HG03025 (cell line): ENCODE data around the gene MICAL1.
A peak's percentile ranks its signal among the peaks of the same experiment; 100 is the strongest.

Experiments
- ATAC-seq: cut with Tn5 transposase; IDR thresholded peaks from one replicate; pipeline ENCODE4 v1.9.1; 2021; ENCODE audit warnings: mild to moderate bottlenecking, moderate library complexity; ENCODE audit not compliant: unreplicated experiment, low FRiP score

Gene MICAL1

DNA sequence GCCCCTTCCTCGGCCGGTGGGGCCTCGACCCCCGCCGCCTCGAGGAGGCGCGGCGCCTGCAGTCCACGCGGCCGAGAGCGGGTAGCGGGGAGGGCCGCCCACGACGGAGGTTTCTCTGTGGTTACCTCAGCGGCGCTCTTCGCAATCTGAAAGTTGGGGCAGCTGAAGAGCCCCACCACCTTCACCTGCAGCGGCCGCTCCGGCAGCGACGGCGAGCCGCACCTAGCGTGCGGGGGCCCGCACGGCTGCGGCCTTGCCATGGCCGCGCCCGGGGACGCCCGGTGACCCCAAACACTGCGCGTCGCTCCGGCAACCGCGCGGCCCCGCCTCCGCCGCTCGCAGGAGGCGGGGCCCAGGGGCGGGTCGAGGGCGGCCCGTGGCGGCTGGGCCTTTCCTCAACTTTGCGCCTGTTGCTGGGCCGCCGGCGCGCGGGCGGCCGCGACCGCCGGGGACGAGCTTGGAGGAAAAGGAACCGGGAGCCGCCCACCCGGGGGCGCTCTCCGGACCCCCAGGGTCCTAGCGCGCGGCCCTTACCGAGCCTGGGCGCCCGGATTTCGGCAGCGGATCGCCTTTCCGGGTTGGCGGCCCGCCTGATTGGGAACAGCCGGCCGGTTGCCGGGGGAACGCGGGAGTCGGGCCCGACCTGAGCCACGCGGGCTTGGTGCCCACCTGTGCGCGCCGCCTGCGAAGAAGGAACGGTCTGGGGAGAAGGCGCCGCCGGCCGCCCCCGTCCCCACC lies 15.1 kb downstream of the MICAL1 start, which contains the start of the genes PPIL6 and SMPD2:
Gene PPIL6 (minus strand): TSS at position 298 of the 738 bp plus-strand sequence. CDS start 38 bp downstream, at position 260.
Gene SMPD2 (plus strand): TSS at position 394 of the 738 bp plus-strand sequence. CDS start 398 bp downstream, outside the sequence.
- ATAC-seq = peak; percentile 89

- no peak for ATAC-seq
Measured at GRCh38 chr6:109436041-109436440, 19.5 kb downstream of the MICAL1 start.

DNA sequence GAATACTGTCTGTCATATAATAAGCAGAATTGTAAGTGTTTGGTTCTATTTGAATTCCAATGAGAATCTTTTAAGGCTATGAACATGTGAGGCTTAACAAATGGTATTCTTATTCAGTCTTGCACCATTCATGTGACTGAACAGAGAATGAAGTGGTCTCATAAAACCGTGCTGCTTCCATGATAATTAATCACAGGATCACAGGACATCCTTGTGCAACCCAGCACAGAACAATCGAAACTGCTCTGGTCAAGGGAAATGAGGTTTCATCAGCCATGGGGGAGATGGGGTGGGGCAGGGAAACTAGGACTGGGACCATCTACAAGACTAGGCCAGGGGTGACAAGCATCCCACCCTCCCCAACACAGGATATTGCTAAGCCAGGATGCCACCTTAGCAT lies 21.1 kb downstream of the MICAL1 start:
- no peak for ATAC-seq

- ATAC-seq = no peak
Measured at GRCh38 chr6:109429496-109429895, 26.1 kb downstream of the MICAL1 start.

GRCh38 chr6:109428889-109429477 lies 26.6 kb downstream of the MICAL1 start:
- no peak for ATAC-seq

GRCh38 chr6:109424946-109425345 lies 30.6 kb downstream of the MICAL1 start:
- no peak for ATAC-seq

- ATAC-seq = no peak
Measured at GRCh38 chr6:109421184-109421583, 34.4 kb downstream of the MICAL1 start.

DNA sequence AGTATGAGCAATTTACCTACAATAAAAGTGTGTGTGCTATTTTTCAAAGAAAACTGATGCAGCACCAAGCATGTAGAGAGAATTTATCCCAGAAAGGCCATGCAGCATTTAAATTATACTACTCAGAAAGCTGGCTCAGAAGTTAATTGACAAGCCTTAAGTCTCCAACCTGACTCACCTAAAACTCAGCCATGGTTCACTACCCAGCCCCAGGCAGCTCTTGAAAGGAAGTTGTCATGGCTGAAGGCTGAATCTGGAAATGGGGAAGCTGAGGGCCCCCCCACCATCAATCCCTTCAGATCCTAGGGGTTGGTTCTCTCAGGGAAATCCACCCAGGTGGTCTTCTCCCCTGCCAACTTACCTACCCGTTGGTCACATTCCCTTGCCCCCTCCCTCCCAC lies 34.8 kb downstream of the MICAL1 start:
- ATAC-seq = no peak

DNA sequence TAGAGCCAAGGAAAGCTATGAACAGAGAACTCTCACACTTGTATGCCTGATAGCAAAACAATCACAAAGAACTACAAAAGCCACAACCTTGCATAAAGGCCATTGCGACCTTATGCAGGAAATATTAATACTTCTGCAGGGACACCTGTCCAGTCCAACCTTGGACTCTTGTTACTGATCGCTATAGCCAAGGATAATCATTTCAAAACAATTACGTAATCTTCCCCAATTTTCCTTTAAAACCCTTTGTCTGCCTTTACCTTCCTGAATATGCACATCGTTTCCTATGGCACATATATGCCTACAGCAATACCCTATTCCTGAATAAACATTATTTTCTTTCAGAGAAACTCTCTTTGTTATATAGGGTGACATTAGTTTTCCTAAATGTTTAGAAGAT lies 37.9 kb downstream of the MICAL1 start:
- ATAC-seq = no peak

DNA sequence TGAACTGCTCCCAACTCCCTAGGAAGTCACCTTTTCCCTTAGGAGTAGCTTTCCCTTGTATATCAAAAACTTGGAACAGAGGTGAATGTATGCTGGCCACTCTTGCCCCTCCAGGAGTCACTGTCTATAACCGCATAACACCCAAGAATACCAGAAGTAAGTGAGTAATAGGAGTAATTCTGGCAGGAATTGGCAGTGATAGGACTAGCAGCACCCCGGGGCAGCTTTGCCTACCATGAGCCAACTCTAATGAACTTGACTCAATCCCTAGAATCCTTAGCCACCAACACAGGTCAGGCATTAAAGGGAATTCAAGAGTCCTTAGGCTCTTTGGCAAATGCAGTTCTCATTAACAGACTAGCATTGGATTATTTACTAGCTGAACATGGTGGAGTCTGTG lies 44.5 kb downstream of the MICAL1 start:
- no peak for ATAC-seq

DNA sequence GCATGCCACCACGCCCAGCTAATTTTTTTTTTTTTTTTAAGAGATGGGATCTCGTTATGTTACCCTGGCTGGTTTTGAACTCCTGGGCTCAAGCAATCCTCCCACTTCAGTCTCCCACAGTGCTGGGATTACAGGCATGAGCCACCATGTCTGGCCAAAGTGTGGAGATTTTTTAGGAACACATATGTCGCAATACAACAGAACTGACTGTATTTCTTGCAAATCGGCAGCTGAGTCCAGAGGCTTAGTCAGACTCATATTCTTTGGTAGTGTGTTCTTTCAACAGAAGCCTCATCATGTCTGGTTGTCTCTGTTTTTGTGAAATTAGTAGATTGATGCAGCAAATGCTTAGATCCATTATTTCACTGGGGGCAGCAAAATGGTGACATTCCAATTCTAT lies 49.4 kb downstream of the MICAL1 start:
- ATAC-seq = no peak

- no peak for ATAC-seq
Measured at GRCh38 chr6:109397020-109397419, 58.6 kb downstream of the MICAL1 start.

DNA sequence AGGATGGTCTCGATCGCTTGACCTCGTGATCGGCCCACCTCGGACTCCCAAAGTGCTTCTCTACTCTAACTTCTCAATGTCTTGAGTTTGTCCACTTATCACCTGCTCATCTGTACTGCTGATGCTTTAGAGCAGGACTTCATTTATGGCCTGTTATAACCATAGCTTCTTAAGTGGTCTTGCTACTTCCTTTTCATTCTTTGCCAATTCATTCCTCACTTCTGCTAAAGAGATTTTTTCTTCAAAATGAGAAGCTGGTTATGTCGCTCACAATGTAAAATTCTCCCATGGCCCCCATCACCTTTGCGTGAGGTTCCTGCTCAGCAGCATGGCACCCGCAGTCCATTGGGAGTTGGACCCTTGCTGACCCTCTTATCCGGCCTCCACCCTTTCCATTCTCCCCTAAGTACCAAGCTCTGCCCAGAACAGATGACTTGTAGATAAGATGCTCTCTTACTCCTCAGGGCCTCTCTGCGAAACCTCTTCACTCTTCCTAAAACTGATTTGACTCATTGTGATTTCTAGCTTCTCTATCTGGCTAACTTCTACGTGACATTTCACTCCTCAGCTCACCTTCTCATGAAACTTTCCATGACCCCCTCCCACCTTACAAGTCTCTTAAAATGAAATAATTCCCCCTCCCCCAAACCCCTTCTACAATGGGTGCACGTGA lies 59.4 kb downstream of the MICAL1 start:
- no peak for ATAC-seq
